Effector memory CD4-positive, alpha-beta T cell (primary cell): ENCODE measurements around the gene IBSP.

Experiments
- DNase-seq, 3 donors: peaks; one replicate each; pipeline ENCODE4 v3.0.0-alpha.2; 2020
- H3K27ac ChIP-seq: 2 replicates; pipeline ENCODE4 v1.7.0; 2013; ENCODE audit warnings: mild to moderate bottlenecking, low read length, moderate library complexity; ENCODE audit not compliant: insufficient read depth, poor library complexity, severe bottlenecking
- H3K27me3 ChIP-seq: replicated peaks from 2 replicates; pipeline ENCODE4 v1.7.0; 2013; ENCODE audit warnings: mild to moderate bottlenecking, low read length; ENCODE audit not compliant: insufficient read depth, control insufficient read depth, poor library complexity, severe bottlenecking
- H3K36me3 ChIP-seq: 2 replicates; pipeline ENCODE4 v1.7.0; 2013; ENCODE audit warnings: mild to moderate bottlenecking, low read length, moderate library complexity; ENCODE audit not compliant: control insufficient read depth, insufficient read depth
- H3K4me1 ChIP-seq: 2 replicates; pipeline ENCODE4 v1.7.0; 2013; ENCODE audit warnings: low read length, mild to moderate bottlenecking; ENCODE audit not compliant: control insufficient read depth, insufficient read depth, poor library complexity, severe bottlenecking
- H3K4me3 ChIP-seq: 2 replicates; pipeline ENCODE4 v1.7.0; 2013; ENCODE audit warnings: low read length, low read depth, mild to moderate bottlenecking; ENCODE audit not compliant: insufficient read depth, poor library complexity, severe bottlenecking
- H3K9me3 ChIP-seq: 2 replicates; pipeline ENCODE4 v1.7.0; 2013; ENCODE audit warnings: mild to moderate bottlenecking, low read length, moderate library complexity; ENCODE audit not compliant: control insufficient read depth

The IBSP gene

DNA sequence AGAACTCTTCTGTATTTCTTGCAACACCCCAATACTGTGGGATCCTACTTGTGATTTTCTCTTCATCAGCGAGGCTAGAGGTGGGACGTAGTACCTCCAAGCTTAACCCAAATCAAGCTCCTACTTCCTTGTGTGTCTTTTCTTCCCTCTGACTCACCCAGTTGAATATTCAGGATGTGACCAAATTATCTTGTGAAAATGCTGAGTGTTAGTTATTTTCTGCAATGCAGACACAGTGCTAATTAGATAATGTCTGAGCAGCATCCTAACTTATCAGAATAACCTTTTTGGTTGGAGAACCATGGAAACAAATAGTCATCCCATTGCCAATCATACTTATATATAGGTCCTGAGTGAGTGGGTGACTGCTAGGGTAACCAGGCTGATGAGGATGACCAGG lies 35.8 kb downstream of the IBSP start:
- Histone ChIP-seq H3K4me1 (no peaks in the 10 kb centered on the region), H3K4me3 (no peak overlapping the region), H3K36me3 (no peaks in the 10 kb centered on the region), H3K9me3 (no peaks in the 10 kb centered on the region), H3K27ac (no peak overlapping the region), H3K27me3 (no peaks in the 10 kb centered on the region)
- no peak for DNase-seq

DNA sequence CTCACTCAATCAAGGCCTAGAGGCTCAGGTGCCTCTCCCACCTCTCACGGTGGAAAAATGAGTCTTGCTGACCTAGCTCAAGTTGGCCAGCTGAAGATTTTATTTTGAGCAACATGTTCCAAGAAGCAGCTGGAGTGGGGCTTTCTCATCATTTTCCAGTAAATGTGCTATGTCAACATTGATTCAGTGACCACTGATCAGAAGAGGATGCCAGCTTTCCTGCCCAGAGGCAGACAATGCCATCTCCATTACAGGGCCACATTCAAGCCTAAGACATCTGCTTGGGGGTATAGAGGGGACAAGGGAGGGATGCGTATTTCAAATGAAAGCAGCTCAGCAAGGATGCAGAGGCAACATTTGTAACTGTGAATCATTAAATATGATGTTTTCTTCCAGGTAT lies 36.4 kb downstream of the IBSP start:
- Histone ChIP-seq H3K4me3 (no peak overlapping the region), H3K27me3 (no peaks in the 10 kb centered on the region), H3K9me3 (no peaks in the 10 kb centered on the region), H3K4me1 (no peaks in the 10 kb centered on the region), H3K36me3 (no peaks in the 10 kb centered on the region), H3K27ac (no peak overlapping the region)
- DNase-seq: no peak

DNA sequence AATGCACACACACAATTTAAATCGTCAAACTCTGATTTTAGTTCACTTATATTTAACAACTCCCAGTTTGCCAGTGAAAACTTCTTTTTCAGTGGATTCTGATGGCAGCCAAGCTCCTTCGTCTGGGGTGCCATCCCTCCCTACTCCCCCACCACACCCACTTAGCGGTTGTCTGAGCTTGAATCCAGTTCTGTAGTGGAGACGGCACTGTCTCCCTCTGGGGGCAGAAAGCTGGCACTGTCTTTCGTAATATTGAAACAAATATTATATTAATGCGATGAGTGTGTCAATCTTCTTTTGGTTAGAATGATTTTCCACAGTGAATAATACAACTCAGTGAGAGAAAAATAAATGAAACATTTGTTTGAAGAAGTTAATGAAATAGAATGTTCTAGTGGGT lies 38.9 kb downstream of the IBSP start:
- H3K27ac ChIP-seq: no peak overlapping the region
- H3K4me1 ChIP-seq: no peaks in the 10 kb centered on the region
- DNase-seq: no peak
- H3K4me3 ChIP-seq: no peak overlapping the region
- no peaks in the 10 kb centered on the region for H3K27me3 ChIP-seq
- no peaks in the 10 kb centered on the region for H3K9me3 ChIP-seq
- H3K36me3 ChIP-seq: no peaks in the 10 kb centered on the region

DNA sequence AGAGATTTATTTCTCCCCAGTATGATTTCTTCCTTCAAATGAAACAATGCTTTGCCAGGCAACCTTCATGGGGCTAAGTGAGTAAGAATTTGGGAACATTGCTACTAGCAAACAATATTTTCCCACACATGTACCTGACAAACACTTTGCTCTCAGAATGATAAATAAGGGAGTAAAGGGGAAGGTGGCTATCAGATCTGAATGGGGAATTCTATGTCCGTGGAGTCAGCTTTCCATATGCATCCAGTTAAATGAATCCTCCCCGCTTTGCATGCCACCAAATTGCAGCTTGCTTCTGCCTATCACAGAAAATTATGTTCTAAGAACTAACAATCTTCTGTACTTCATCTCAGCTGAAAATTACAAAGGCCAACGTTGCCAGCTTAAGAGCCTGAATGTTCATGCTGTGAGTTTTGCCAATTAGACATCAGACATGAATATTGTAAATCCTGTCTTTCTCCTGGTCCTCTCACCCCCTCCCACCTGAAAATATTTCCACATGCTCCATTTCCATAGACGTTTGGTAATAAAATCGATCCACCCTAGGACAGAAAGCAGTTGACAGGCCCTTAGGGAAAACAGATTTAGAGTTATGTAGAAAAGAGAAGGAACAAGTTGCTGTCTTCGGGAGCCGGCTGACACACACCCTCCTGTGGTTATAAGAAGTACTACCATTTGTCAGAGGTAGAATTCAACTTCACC lies 39.7 kb downstream of the IBSP start:
- H3K27ac ChIP-seq: no peak overlapping the region
- H3K27me3 ChIP-seq: no peaks in the 10 kb centered on the region
- no peaks in the 10 kb centered on the region for H3K4me1 ChIP-seq
- no peak for DNase-seq
- no peak overlapping the region for H3K4me3 ChIP-seq
- no peaks in the 10 kb centered on the region for H3K9me3 ChIP-seq
- no peaks in the 10 kb centered on the region for H3K36me3 ChIP-seq

DNA sequence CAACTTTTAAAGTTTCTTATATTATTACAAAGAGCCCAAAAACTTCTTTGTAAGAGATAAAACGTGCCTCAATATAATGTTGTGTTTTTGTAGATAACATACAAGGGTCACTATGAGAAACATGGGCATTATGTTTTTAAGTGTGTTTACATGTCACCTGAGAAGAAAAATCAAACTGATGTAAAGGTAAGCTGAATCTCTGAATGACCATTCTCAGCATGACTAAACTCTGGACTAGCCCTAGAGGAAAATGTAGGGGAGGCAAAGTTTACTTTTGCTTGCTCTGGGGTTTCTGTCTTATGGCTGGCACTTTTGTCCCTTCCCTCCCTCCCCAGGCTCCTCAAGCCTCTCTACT lies 40.2 kb downstream of the IBSP start:
- no peak for DNase-seq
- Histone ChIP-seq H3K27me3 (no peaks in the 10 kb centered on the region), H3K9me3 (no peaks in the 10 kb centered on the region), H3K4me3 (no peak overlapping the region), H3K4me1 (no peaks in the 10 kb centered on the region), H3K27ac (no peak overlapping the region), H3K36me3 (no peaks in the 10 kb centered on the region)

DNA sequence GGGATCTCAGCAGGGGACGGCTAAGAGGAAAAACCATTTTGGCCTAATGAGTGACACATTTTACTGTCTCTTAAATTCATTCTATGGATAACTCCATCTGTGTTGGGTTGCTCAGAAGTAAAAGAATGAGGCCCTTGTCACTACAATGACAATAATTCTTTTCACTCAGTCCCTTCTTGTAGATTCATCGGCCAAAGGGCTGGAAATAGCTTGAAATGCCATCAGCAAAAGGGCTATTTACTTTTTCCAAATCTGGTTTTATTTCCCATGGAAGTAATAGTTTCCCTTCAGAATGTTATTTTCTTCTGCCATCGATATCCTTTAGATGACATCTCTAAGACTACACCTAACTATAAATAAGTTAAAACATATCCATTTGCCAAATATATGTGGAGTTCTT lies 40.8 kb downstream of the IBSP start:
- Histone ChIP-seq H3K4me1 (no peaks in the 10 kb centered on the region), H3K9me3 (no peaks in the 10 kb centered on the region), H3K27ac (no peak overlapping the region), H3K4me3 (no peak overlapping the region), H3K27me3 (no peaks in the 10 kb centered on the region), H3K36me3 (no peaks in the 10 kb centered on the region)
- no peak for DNase-seq

DNA sequence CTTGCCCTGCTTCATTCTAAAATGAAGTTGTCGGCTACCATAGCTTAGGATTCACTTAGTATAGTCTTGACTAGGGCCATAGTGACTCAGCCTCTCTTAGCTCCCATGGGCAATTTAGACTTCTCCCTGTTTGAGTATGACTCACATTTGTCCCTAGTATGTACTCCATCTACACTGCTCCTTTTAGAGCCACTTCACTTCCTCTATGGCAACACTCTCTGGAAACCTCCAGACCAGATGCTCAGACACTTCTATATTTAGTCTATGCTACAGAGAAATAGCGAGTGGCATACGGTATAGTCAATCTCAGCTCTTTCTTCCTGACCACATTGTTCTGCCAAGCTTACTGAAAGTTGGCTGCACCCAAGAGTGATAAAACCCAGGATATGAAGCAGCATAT lies 44.6 kb downstream of the IBSP start:
- H3K27ac ChIP-seq: no peak overlapping the region
- no peaks in the 10 kb centered on the region for H3K36me3 ChIP-seq
- no peaks in the 10 kb centered on the region for H3K4me1 ChIP-seq
- H3K9me3 ChIP-seq: no peaks in the 10 kb centered on the region
- H3K27me3 ChIP-seq: no peaks in the 10 kb centered on the region
- DNase-seq: no peak
- H3K4me3 ChIP-seq: no peak overlapping the region

DNA sequence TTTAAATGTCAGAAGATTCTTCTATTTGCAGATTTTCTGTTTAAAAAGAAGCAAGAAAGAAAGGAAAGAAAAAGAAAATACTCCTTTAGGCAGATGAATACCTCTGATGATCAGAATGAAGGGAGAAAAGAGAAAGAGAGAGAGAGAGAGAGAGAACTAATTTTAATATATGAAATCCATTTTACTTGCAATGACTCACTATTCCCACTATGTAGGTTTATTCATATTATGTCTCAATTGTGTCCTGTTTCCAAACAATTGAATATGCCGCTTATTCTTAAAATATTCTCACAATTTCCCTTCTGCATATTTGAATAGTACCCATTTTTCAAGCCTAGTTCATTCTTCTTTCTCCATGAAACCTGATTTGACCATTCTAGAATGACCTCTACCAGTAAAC lies 45.1 kb downstream of the IBSP start:
- DNase-seq: no peak
- no peaks in the 10 kb centered on the region for H3K4me1 ChIP-seq
- no peaks in the 10 kb centered on the region for H3K27me3 ChIP-seq
- no peak overlapping the region for H3K4me3 ChIP-seq
- no peaks in the 10 kb centered on the region for H3K9me3 ChIP-seq
- no peak overlapping the region for H3K27ac ChIP-seq
- no peaks in the 10 kb centered on the region for H3K36me3 ChIP-seq

DNA sequence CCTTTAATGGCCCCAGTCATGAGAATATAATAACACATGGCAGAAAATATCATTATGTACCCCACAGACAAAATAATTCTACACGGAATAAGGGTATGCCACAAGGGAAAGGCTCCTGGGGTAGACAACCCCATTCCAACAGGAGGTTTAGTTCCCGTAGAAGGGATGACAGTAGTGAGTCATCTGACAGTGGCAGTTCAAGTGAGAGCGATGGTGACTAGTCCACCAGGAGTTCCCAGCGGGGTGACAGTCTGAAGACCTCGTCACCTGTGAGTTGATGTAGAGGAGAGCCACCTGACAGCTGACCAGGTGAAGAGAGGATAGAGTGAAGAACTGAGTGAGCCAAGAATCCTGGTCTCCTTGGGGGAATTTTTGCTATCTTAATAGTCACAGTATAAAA lies 46.9 kb downstream of the IBSP start:
- Histone ChIP-seq H3K4me1 (no peaks in the 10 kb centered on the region), H3K9me3 (no peaks in the 10 kb centered on the region), H3K4me3 (no peak overlapping the region), H3K27ac (no peak overlapping the region), H3K27me3 (no peaks in the 10 kb centered on the region), H3K36me3 (no peaks in the 10 kb centered on the region)
- no peak for DNase-seq

DNA sequence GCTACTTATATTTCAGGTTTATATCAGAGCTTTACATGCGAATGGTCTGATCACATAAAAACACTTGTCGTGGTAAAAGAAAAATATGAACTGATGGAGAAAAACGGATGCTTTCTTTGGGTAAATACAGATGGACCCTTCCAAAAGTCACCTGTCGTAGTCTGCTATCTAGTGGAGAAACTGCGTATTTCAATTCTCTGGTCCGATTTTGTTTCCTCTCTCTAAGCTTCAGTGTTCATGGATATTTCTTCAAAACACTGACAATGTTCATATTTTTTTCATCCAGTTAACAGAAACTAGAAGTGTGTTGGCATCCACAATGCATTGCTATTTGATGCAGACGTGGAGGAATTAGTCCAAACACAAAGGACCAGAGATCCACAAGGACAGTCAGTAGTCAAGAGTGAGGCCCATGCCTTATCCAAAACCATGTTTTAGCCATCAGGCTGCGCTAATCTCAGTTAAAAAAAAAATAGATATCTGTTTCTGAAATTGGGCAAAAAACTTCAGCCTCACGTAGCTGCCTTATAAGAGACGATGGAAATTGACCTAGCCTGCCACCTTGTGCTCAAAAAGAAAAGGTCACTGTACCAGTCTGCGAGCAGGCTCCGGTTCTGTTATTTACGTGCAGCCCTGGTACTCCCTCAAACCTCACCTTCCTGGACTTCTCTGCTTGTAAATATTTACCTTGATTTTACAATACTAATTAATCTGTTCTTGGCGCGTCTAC lies 49.4 kb downstream of the IBSP start:
- no peak overlapping the region for H3K27ac ChIP-seq
- H3K4me3 ChIP-seq: no peak overlapping the region
- H3K36me3 ChIP-seq: no peaks in the 10 kb centered on the region
- DNase-seq: peak in 1 of 3 donors; percentile 2
- no peaks in the 10 kb centered on the region for H3K4me1 ChIP-seq
- H3K9me3 ChIP-seq: no peaks in the 10 kb centered on the region
- H3K27me3 ChIP-seq: no peaks in the 10 kb centered on the region
